Tibial nerve (tissue), 4 donors: Measurements from ENCODE around the gene BDKRB2.

Experiments
- EP300 ChIP-seq, 2 donors: sonication (generic); formaldehyde crosslinking; IDR thresholded peaks; one replicate each; pipeline ENCODE4 v1.6.1; 2017; ENCODE audit warnings: antibody characterized with exemption in 2 of 2, mild to moderate bottlenecking in 1 of 2
- TF ChIP-seq, protein P1 (sequence below), 5 experiments: fragments of 200-600 bp in 3 of 5; fragments of 450-650 bp in 2 of 5; sonication (generic) in 3 of 5; IDR thresholded peaks; one replicate each; pipeline ENCODE4 v1.5.1; 2016 to 2019; ENCODE audit warnings: antibody characterized with exemption in 5 of 5, mild to moderate bottlenecking in 3 of 5, moderate library complexity in 2 of 5

DNA sequence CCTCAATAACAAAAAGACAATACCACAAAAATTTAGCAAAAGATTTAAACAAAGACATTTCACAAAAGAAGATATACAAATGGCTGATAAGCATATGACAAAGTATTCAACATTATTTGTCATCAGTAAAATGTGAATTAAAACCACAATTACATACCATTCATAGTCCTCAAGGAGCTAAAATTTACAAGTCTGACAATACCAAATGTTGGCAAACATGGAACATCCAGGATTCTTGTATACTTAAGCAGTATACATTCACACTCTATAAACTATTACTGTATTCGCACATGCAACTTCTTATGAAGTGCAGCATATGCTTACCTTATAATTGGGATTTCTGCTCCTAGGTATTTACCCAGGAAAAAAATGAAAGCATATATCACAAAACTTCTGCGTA lies 49.7 kb upstream of the BDKRB2 start:
- TF ChIP-seq, protein P1, sequence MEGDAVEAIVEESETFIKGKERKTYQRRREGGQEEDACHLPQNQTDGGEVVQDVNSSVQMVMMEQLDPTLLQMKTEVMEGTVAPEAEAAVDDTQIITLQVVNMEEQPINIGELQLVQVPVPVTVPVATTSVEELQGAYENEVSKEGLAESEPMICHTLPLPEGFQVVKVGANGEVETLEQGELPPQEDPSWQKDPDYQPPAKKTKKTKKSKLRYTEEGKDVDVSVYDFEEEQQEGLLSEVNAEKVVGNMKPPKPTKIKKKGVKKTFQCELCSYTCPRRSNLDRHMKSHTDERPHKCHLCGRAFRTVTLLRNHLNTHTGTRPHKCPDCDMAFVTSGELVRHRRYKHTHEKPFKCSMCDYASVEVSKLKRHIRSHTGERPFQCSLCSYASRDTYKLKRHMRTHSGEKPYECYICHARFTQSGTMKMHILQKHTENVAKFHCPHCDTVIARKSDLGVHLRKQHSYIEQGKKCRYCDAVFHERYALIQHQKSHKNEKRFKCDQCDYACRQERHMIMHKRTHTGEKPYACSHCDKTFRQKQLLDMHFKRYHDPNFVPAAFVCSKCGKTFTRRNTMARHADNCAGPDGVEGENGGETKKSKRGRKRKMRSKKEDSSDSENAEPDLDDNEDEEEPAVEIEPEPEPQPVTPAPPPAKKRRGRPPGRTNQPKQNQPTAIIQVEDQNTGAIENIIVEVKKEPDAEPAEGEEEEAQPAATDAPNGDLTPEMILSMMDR (IDR thresholded peaks at IDR 0.05): no peak
- no peak for TF ChIP-seq EP300 (IDR thresholded peaks at IDR 0.05)
